Hippocampal formation (tissue), 2 donors: ENCODE results near the gene ANO4.
A peak's percentile ranks its signal among the peaks of the same experiment; 100 is the strongest.
"Not testable (repeated sequence)": the region's sequence is repeated elsewhere in the genome, so short reads cannot be mapped to it uniquely, and the experiment has no call there.

ENCODE experiments used
- DNase-seq, 2 donors: peaks; one replicate each; lab custom pipeline; 2025; lab: John Stamatoyannopoulos, UW

ANO4 gene

GRCh38 chr12:101042211-101042610, 247.6 kb downstream of the ANO4 start:
- DNase-seq = no peak

- no peak for DNase-seq
Measured at GRCh38 chr12:101044512-101045059, 250.0 kb downstream of the ANO4 start.

- no peak for DNase-seq
Measured at GRCh38 chr12:101045486-101046464, 251.2 kb downstream of the ANO4 start.

DNA sequence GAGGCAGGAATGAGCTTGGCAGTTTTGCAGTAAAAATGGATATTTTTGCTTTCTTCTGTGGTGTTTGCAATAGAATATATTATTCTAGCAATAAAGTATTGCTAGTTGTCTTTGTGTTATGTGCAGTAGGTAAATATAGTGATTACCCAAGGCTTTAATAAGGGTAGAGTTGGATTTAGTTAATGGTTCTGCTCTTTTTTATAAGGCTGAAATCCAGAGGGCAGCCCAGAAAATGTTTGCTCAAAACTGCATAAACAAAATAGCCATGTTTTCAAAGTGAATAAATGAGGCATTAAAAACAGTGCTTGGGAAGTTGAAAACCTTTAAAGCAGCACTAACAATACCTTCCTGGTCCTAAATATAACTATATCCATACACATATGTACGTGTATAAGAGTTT, 253.1 kb downstream of the ANO4 start:
- DNase-seq = no peak

- DNase-seq = no peak
Measured at GRCh38 chr12:101050631-101051030, 256.1 kb downstream of the ANO4 start.

DNA sequence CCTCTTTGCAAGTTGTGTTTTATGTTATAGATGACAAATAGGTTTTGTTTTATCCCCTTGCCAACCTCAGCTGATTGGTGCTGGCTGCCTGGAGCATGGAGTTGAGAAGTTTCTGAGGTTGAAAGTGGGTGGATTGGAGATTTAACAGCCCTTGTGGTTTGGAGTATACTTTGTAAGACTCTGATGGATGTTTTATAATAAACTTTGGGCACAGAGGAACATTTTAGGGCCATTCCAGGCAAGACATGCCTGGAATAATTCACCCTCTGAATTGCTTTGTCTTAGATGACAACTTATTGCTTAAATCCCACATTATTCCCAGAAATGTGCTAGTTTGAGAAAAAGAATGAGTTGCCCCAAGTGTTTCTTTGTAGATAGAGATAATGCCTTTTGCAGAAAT, 256.6 kb downstream of the ANO4 start:
- no peak for DNase-seq

DNA sequence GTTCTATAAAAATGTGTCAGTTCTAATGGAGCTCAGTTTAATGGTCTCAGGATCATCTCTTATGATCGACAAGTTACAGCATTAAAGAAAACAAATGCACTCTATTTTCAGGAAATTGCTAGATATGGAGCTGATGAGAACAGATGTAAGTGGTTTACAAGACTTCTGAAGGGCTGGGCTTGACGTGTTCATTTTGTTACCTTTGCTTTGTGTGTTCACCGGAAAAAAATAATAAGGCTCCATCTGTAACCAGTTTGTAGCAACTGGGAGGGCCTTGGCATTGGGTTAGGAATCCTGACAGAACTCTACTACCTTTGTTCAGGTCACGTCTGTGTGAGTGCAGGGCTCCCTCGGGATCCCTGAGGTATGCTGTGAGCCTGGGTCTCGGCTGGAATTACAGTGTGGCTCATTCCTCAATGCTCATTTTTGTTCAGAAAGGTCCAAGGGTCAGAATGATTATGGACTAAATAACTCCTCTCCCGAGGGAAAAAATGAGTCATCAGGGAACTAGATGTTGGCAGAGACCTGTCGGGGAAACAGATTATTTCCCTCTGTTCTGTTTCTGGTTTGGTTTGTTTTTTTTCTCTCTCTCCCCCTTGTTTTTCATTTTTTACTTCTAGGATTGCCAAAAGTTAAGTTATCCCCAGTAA, 257.4 kb downstream of the ANO4 start:
- no peak for DNase-seq

DNA sequence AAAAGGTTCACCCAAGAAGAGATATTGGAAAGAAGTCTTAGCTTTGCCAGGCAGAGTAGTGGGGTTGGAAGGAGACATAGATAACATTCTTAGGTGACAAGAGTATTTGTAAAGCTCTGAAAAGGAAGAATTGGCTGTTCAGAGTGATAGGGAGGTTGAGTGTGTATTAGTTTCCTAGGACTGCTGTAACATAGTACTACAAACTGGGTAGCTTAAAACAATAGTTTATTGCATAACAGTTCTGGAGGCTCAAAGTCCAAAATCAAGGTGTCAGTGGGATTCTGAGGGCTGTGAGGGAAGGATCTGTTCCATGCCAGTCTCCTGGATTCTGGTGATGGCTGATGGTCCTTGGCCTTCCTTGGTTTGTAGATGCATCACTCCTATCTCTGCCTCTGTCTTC, 258.6 kb downstream of the ANO4 start:
- no peak for DNase-seq

DNA sequence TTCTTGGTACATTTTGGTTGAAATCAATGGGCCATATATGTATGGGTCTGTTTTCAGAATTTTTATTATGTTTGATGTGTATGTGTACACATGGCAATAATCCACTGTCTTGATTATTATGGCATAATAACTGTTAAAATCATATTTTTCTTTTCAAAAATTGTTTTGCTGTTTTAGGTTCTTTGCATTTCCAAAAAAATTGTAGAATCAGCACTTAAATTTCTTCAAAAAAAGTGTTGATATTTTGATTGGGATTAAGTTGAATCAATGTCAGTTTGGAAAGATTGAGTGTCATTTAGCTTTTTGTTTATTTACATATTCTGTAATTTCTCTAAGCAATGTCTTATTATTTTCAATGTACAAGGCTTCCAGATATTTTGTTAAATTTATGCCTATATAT, 261.4 kb downstream of the ANO4 start:
- DNase-seq = no peak

- DNase-seq = not testable (repeated sequence)
Measured at GRCh38 chr12:101062508-101062907, 267.9 kb downstream of the ANO4 start.

DNA sequence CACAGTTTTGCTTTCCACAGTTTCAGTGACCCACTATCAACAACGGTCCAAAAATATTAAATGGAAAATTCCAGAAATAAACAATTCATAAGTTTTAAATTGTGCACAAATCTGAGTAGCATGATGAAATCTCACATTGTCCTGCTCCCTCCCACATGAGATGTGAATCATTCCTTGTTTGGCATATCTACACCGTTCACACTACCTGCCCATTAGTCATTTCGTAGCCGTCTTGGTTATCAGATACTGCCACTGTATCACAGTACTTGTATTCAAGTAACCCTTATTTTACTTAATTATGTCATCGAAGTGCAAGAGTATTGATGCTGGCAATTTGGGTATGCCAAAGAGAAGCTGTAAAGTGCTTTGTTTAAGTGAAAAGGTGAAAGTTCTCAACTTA, 270.1 kb downstream of the ANO4 start:
- DNase-seq = no peak

DNA sequence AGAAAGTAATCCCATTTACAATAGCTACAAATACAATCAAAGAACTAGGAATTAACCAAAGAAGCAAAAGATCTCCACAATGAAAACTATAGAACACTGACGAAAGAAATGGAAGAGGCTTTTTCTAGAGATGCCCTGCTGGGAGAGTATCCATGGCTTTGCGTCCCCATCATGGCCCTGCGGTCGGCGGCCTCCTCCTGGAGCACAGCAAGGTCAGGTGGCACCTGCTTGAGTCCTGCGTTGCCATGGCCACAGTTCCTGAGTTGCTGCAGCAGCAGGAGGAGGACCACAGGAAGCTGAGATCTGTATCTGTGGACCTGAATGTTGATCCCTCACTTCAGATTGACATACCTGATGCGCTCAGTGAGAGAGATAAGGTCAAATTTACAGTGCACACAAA, 271.9 kb downstream of the ANO4 start:
- no peak for DNase-seq

DNA sequence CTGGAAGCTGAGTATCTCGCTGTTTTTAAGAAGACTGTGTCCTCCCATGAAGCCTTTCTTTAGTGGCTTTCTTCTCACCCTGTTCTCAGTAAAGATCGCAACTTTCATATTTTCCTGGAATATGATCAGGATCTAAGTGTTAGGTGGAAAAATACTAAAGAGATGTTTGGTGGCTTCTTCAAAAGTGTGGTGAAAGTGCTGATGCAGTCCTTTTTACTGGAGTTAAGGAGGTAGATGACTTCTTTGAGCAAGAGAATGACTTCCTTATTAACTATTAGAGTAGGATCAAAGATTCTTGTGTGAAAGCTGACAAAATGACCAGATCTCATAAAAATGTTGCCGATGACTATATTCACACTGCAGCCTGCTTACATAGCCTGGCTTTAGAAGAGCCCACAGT, 273.8 kb downstream of the ANO4 start:
- DNase-seq = no peak

DNA sequence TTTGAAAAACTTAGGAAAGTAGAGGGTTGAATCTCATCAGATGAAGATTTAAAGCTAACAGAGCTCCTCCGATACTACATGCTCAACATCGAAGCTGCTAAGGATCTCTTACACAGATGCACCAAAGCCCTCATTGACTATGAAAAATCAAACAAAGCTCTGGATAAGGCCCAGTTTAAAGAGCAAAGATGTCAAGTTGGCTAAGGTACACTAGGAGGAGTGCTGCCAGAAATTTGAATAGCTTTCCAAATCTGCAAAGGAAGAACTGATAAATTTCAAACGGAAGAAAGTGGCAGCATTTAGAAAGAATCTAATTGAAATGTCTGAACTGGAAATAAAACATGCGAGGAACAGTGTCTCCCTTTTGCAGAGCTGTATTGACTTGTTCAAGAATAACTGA, 274.3 kb downstream of the ANO4 start:
- DNase-seq = no peak

DNA sequence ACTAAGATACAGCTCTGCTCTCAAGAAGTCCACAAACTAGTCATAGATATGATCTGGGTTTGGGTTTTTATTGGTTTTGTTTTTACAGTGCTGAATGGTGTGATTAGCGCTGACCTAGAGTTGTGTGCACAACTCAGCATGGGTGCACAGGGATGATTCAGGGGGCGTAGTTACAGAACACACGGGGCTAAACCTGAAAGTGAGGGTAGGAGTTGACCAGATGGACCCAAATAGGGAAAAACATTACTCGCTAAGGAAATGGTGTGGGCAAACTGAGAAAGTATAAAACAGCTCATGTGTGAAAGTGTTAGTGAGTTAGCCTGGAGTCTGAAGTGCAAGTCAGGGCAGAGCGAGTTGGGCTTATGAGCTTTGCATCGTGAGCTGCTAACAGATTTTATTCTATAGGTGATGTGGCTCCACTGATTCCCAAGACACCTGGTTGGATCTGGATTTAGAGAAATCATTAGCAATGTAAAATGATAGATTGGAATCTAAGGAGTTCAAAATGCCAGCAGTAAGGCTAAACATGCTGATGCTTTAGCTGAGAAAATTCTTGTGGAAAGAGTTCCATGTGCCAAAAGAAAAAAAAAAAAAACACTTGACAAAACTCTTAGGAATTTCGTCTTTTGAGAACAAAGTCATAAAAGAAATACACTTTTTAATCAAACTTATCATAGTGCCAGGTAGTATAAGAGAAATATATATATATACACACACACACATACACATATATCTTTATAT, 280.5 kb downstream of the ANO4 start:
- DNase-seq = no peak

DNA sequence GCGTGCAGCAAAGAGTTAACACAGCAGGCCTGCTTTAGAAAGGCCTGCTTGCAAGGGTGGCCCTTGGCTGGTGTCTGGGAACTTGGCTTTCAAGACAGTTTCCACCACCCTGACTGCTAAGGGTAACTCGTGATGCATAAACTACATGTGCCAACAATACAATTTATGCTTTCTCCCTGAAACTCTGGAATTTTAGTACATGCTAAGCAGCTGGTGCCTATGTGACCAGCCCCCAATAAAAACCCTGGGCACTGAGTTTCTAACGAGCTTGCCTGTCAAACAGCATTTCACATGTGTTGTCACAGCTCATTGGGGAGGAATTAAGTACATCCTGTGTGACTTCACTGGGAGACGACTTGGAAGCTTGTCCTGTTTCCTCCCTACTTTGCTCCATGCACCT, 282.3 kb downstream of the ANO4 start:
- DNase-seq = no peak

GRCh38 chr12:101077791-101078528, 283.4 kb downstream of the ANO4 start:
- DNase-seq = no peak

DNA sequence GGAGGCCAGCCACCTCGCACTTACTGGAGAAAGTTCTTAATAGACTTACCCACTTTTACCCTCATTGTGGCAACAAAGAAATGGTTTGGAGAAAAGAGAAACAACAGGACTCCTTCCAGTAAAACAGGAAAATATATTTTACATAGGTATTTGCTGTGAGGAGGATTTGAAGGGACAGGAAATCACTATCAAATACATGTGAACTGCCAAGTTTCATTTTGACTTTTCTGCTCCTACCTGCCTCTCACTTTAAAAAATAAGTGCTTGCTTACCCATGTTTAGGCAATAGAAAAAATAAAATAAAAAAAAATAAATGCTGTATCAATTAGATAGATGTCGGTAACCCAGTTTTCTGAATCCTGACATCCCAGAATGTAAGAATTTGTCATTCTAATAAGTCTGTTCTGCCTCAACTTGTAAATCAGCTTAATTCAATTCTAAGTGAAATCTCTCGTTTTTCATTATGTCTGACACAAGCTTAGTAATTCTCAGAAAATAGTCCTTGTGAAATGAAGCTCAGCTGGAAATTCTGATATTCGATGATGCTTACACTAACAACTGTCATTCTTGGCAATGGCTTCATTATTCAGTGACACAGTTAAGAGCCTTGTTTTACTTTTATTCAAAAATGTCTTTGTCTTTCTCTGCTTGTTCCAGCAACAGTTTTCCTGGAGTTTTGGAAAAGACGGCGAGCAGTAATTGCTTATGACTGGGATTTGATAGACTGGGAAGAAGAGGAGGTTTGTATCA, 284.1 kb downstream of the ANO4 start:
- DNase-seq = peak in 1 of 2 donors; percentile 72

GRCh38 chr12:101082706-101083105, 288.1 kb downstream of the ANO4 start:
- DNase-seq = no peak

- DNase-seq = no peak
Measured at GRCh38 chr12:101086490-101087135, 292.0 kb downstream of the ANO4 start.
